Neural progenitor cell (in vitro differentiated cells): ENCODE measurements around the gene GOLGA8A. TPM values are rescaled to one million over a fixed set of nuclear protein-coding genes. Genes with fewer than 3 reads are reported as not detected.
"Not testable (repeated sequence)": the region's sequence is repeated elsewhere in the genome, so short reads cannot be mapped to it uniquely, and the experiment has no call there.

ENCODE experiments used
- DNase-seq: peaks from one replicate; pipeline ENCODE4 v3.0.0-alpha.2; 2016; ENCODE audit warnings: low spot score
- H2AFZ ChIP-seq: fragments of 200-600 bp; sonication (generic); replicated peaks from 2 replicates; pipeline ENCODE4 v1.6.1; 2016; ENCODE audit warnings: antibody characterized with exemption
- H3F3A ChIP-seq: fragments of 200-600 bp; sonication (generic); 2 replicates; pipeline ENCODE4 v1.6.1; 2016; ENCODE audit warnings: antibody characterized with exemption, low read depth
- H3K27ac ChIP-seq: fragments of 200-600 bp; sonication (generic); 2 replicates; pipeline ENCODE4 v1.5.1; 2016; ENCODE audit warnings: mild to moderate bottlenecking
- H3K27me3 ChIP-seq: fragments of 200-600 bp; sonication (generic); 2 replicates; pipeline ENCODE4 v1.6.1; 2016; ENCODE audit warnings: mild to moderate bottlenecking, moderate library complexity
- H3K36me3 ChIP-seq: fragments of 200-600 bp; sonication (generic); 2 replicates; pipeline ENCODE4 v1.5.1; 2016
- H3K4me1 ChIP-seq: fragments of 200-600 bp; sonication (generic); 2 replicates; pipeline ENCODE4 v1.6.1; 2016; ENCODE audit warnings: mixed run types
- H3K4me2 ChIP-seq: fragments of 200-600 bp; sonication (generic); 2 replicates; pipeline ENCODE4 v1.6.1; 2016
- H3K4me3 ChIP-seq: fragments of 200-600 bp; sonication (generic); 2 replicates; pipeline ENCODE4 v1.5.1; 2016
- H3K79me2 ChIP-seq: fragments of 200-600 bp; sonication (generic); 2 replicates; pipeline ENCODE4 v1.6.1; 2016; ENCODE audit warnings: low read depth
- H3K9ac ChIP-seq: fragments of 200-600 bp; sonication (generic); 2 replicates; pipeline ENCODE4 v1.6.1; 2016
- H3K9me3 ChIP-seq: fragments of 200-600 bp; sonication (generic); 2 replicates; pipeline ENCODE4 v1.5.1; 2016; ENCODE audit warnings: low read depth
- H4K20me1 ChIP-seq: fragments of 200-600 bp; sonication (generic); 2 replicates; pipeline ENCODE4 v1.6.1; 2016; ENCODE audit warnings: low read depth
- H3K27ac Mint-ChIP-seq: 3 replicates; pipeline ENCODE4 v1.8.0; 2021; ENCODE audit warnings: mixed read lengths
- H3K27me3 Mint-ChIP-seq: 2 replicates; pipeline ENCODE4 v1.8.0; 2022; ENCODE audit warnings: low read depth, mild to moderate bottlenecking, inconsistent platforms, moderate library complexity, mixed read lengths; ENCODE audit not compliant: insufficient read depth
- H3K36me3 Mint-ChIP-seq: 3 replicates; pipeline ENCODE4 v1.8.0; 2021; ENCODE audit warnings: mixed read lengths
- H3K4me1 Mint-ChIP-seq: 3 replicates; pipeline ENCODE4 v1.8.0; 2021; ENCODE audit warnings: mixed read lengths
- H3K4me3 Mint-ChIP-seq: 3 replicates; pipeline ENCODE4 v1.8.0; 2021; ENCODE audit warnings: mild to moderate bottlenecking, moderate library complexity, mixed read lengths
- H3K9me3 Mint-ChIP-seq: 3 replicates; pipeline ENCODE4 v1.8.0; 2020; ENCODE audit warnings: mixed read lengths
- total RNA-seq: library from RNA; depleted of rRNA; stranded (reverse); fragments of >200 nt; gene quantifications from 2 replicates; pipeline ENCODE4 v1.2.3, GENCODE V29; 2015; ENCODE audit warnings: low replicate concordance

The GOLGA8A gene
- total RNA-seq, 1 donor from 2014 or later = 97.4 TPM

GRCh38 chr15:34392981-34393380, 44.6 kb downstream of the GOLGA8A start:
- not testable (repeated sequence) for H3K9me3 Mint-ChIP-seq, H3K79me2 ChIP-seq, H3K4me1 Mint-ChIP-seq, H3K9me3 ChIP-seq, H3K4me1 ChIP-seq, H3K9ac ChIP-seq, H3K27me3 ChIP-seq, H4K20me1 ChIP-seq, H2AFZ ChIP-seq, H3K4me3 Mint-ChIP-seq, H3K27ac ChIP-seq, H3K36me3 ChIP-seq, H3K4me2 ChIP-seq, H3K4me3 ChIP-seq, H3K27ac Mint-ChIP-seq, DNase-seq, H3F3A ChIP-seq, H3K27me3 Mint-ChIP-seq, H3K36me3 Mint-ChIP-seq

GRCh38 chr15:34389594-34390086, 48.0 kb downstream of the GOLGA8A start:
- H3K4me1 Mint-ChIP-seq, H3K4me1 ChIP-seq, H3K4me3 Mint-ChIP-seq, DNase-seq, H4K20me1 ChIP-seq, H3K9me3 Mint-ChIP-seq, H3F3A ChIP-seq, H3K27ac Mint-ChIP-seq, H3K27me3 Mint-ChIP-seq, H3K36me3 Mint-ChIP-seq, H3K9me3 ChIP-seq, H3K36me3 ChIP-seq, H3K27me3 ChIP-seq, H3K4me3 ChIP-seq, H3K4me2 ChIP-seq, H3K79me2 ChIP-seq, H3K9ac ChIP-seq, H2AFZ ChIP-seq, H3K27ac ChIP-seq: not testable (repeated sequence)

Other genes starting within 250 kb of the GOLGA8A start
- 124 and 178 TPM in 2 replicates for gene KATNBL1, start 227.7 kb downstream of the GOLGA8A start, total RNA-seq
- 139 and 173 TPM in 2 replicates for gene EMC4, start 212.8 kb downstream of the GOLGA8A start, total RNA-seq
- 16.0 and 17.7 TPM in 2 replicates for gene SLC12A6, start 100.0 kb downstream of the GOLGA8A start, total RNA-seq
- gene NOP10, start 94.7 kb downstream of the GOLGA8A start, total RNA-seq = 123 and 151 TPM in 2 replicates
- gene NUTM1, start 94.5 kb downstream of the GOLGA8A start, total RNA-seq = 0.19 TPM in 1 of 2 replicates, not detected in the other
- 35.1 and 47.1 TPM in 2 replicates for gene LPCAT4, start 70.6 kb downstream of the GOLGA8A start, total RNA-seq
- 83.1 and 85.4 TPM in 2 replicates for gene GOLGA8B, start 145.8 kb upstream of the GOLGA8A start, total RNA-seq